HCT116 (cell line): ENCODE data around the gene ZCCHC9. TPM values are rescaled to one million over a fixed set of nuclear protein-coding genes. Genes with fewer than 3 reads are reported as not detected.

Source experiments
- ATAC-seq: fragments of 200-7000 bp; cut with Tn5 transposase; 2 replicates; pipeline ENCODE4 v1.9.1; 2020; ENCODE audit warnings: mild to moderate bottlenecking, moderate library complexity
- BruUV-seq: library from RNA; stranded (reverse); fragments of 400-500 nt; replicated peaks from 2 replicates; lab custom pipeline; 2021; lab: Mats Ljungman, UMichigan
- CTCF ChIA-PET: fragments of 300-600 bp; sonication (Branson Sonifier 250); formaldehyde crosslinking; loops from one replicate; lab custom pipeline; 2021; ENCODE audit warnings: antibody characterized with exemption; lab: Charles Lee
- POLR2A ChIA-PET: fragments of 300-600, 350-600 bp; sonication (Branson Sonifier 250); formaldehyde crosslinking; loops from one replicate; lab custom pipeline; 2021; ENCODE audit warnings: antibody characterized with exemption; lab: Charles Lee
- RAD21 ChIA-PET, 2 experiments: fragments of 300-600 bp; sonication (Branson Sonifier 250); formaldehyde crosslinking; loops; one replicate each; lab custom pipeline; 2023; ENCODE audit warnings: low total read pairs in 2 of 2; ENCODE audit not compliant: uncharacterized antibody in 2 of 2, unreplicated experiment in 2 of 2, low non-redundant PET in 1 of 2; lab: Charles Lee
- DNase-seq: peaks from one replicate; pipeline ENCODE4 v3.0.0-alpha.2; 2010; ENCODE audit warnings: low read depth, low spot score
- H2AFZ ChIP-seq: fragments of 200-600 bp; shearing (Covaris generic), sonication (generic); 2 replicates; pipeline ENCODE4 v1.6.1; 2017; ENCODE audit warnings: low read depth, mixed run types, mixed read lengths, antibody characterized with exemption, low read length; ENCODE audit not compliant: poor library complexity, severe bottlenecking
- H3K27ac ChIP-seq: 2 replicates; pipeline ENCODE4 v1.5.1; 2012; ENCODE audit warnings: low read depth, low read length
- H3K27me3 ChIP-seq: fragments of 200-600 bp; sonication (generic); 2 replicates; pipeline ENCODE4 v1.6.1; 2016; ENCODE audit warnings: mixed run types, low read length, mixed read lengths; ENCODE audit not compliant: insufficient read depth
- H3K36me3 ChIP-seq, 2 experiments: fragments of 200-500 bp in 1 of 2; fragments of 200-600 bp in 1 of 2; sonication (Bioruptor generic) in 1 of 2; sonication (generic) in 1 of 2; 2 replicates each; pipeline versions ENCODE4 v1.5.1 to v1.6.1; 2014 to 2016; ENCODE audit warnings: low read length in 2 of 2, inconsistent platforms in 1 of 2, mixed read lengths in 1 of 2, mixed run types in 1 of 2; ENCODE audit not compliant: insufficient read depth in 2 of 2, control insufficient read depth in 1 of 2
- H3K4me1 ChIP-seq, 2 experiments: fragments of 200-600 bp in 1 of 2; sonication (generic) in 1 of 2; 2 replicates each; pipeline versions ENCODE4 v1.5.1 to v1.6.1; 2012 to 2017; ENCODE audit warnings: low read length in 2 of 2, inconsistent platforms in 1 of 2, mild to moderate bottlenecking in 1 of 2, mixed read lengths in 1 of 2, mixed run types in 1 of 2, moderate library complexity in 1 of 2; ENCODE audit not compliant: insufficient read depth in 2 of 2, control insufficient read depth in 1 of 2
- H3K4me2 ChIP-seq: fragments of 200-600 bp; sonication (generic); 2 replicates; pipeline ENCODE4 v1.6.1; 2017; ENCODE audit warnings: mixed run types, low read length, mixed read lengths
- H3K4me3 ChIP-seq, 2 experiments: fragments of 200-600 bp in 1 of 2; sonication (generic) in 1 of 2; replicated peaks in 1 of 2; 2 replicates each; pipeline ENCODE4 v1.5.1; 2011 to 2016; ENCODE audit warnings: low read length in 2 of 2, control low read depth in 1 of 2, low read depth in 1 of 2, mild to moderate bottlenecking in 1 of 2, mixed read lengths in 1 of 2, mixed run types in 1 of 2
- H3K79me2 ChIP-seq: fragments of 200-600 bp; sonication (generic); 2 replicates; pipeline ENCODE4 v1.6.1; 2017; ENCODE audit warnings: mild to moderate bottlenecking, mixed run types, low read length, moderate library complexity, mixed read lengths; ENCODE audit not compliant: insufficient read depth
- H3K9ac ChIP-seq: fragments of 200-600 bp; sonication (generic); 2 replicates; pipeline ENCODE4 v1.6.1; 2016; ENCODE audit warnings: low read length, mixed read lengths
- H3K9me2 ChIP-seq: fragments of 200-600 bp; sonication (generic), shearing (Covaris generic); 2 replicates; pipeline ENCODE4 v1.6.1; 2017; ENCODE audit warnings: mixed run types, mild to moderate bottlenecking, moderate library complexity; ENCODE audit not compliant: insufficient read depth
- H3K9me3 ChIP-seq, 2 experiments: fragments of 200-500 bp in 1 of 2; fragments of 200-600 bp in 1 of 2; sonication (Bioruptor generic) in 1 of 2; sonication (generic) in 1 of 2; 2 replicates each; pipeline ENCODE4 v1.6.1; 2014 to 2017; ENCODE audit warnings: low read length in 2 of 2, mixed read lengths in 2 of 2, inconsistent platforms in 1 of 2, low read depth in 1 of 2, mild to moderate bottlenecking in 1 of 2, mixed run types in 1 of 2, moderate library complexity in 1 of 2; ENCODE audit not compliant: control insufficient read depth in 1 of 2, insufficient read depth in 1 of 2
- H4K20me1 ChIP-seq: fragments of 200-600 bp; sonication (generic), shearing (Covaris generic); 2 replicates; pipeline ENCODE4 v1.6.1; 2017; ENCODE audit warnings: mixed run types, mild to moderate bottlenecking, moderate library complexity; ENCODE audit not compliant: insufficient read depth
- CEBPB ChIP-seq: IDR thresholded peaks from 2 replicates; pipeline ENCODE4 v1.6.1; 2012; ENCODE audit warnings: low read depth
- FOSL1 ChIP-seq: IDR thresholded peaks from 2 replicates; pipeline ENCODE4 v1.6.1; 2012; ENCODE audit warnings: low read depth
- JUND ChIP-seq: IDR thresholded peaks from 2 replicates; pipeline ENCODE4 v1.6.1; 2012
- SP1 ChIP-seq: IDR thresholded peaks from 2 replicates; pipeline ENCODE4 v1.6.1; 2012; ENCODE audit warnings: low read depth
- YY1 ChIP-seq: IDR thresholded peaks from 2 replicates; pipeline ENCODE4 v1.6.1; 2011; ENCODE audit warnings: low read length, low read depth, moderate library complexity, mild to moderate bottlenecking; ENCODE audit not compliant: insufficient replicate concordance; ENCODE audit errors: extremely low read depth
- ZFX ChIP-seq: fragments of 450-650 bp; IDR thresholded peaks from 2 replicates; pipeline ENCODE4 v1.6.1; 2017
- intact Hi-C: fragments of 100-400 bp; cut with micrococcal nuclease; formaldehyde crosslinking; loops from 2 replicates; pipeline ENCODE4 v1.10.0; 2022
- total RNA-seq: library from RNA; stranded (reverse); gene quantifications from one replicate; pipeline ENCODE4 v1.2.1, GENCODE V29; 2021; ENCODE audit not compliant: unreplicated experiment
- TF ChIP-seq, protein P1 (sequence below), 3 experiments: fragments of 200-600 bp in 1 of 3; sonication (generic) in 1 of 3; IDR thresholded peaks in 2 of 3; conservative IDR thresholded peaks in 1 of 3; 2 replicates each; pipeline ENCODE4 v1.5.1; 2012 to 2017; ENCODE audit warnings: low read depth in 2 of 3, low read length in 2 of 3, antibody characterized with exemption in 1 of 3, borderline replicate concordance in 1 of 3, control low read depth in 1 of 3, mild to moderate bottlenecking in 1 of 3, mixed read lengths in 1 of 3, mixed run types in 1 of 3, moderate library complexity in 1 of 3; ENCODE audit not compliant: insufficient read depth in 1 of 3
- TF ChIP-seq, protein P2 (sequence below): IDR thresholded peaks from 2 replicates; pipeline ENCODE4 v1.6.1; 2011; ENCODE audit warnings: mild to moderate bottlenecking, low read length, moderate library complexity; ENCODE audit not compliant: insufficient replicate concordance; ENCODE audit errors: extremely low read depth
- TF ChIP-seq, protein P3 (sequence below): IDR thresholded peaks from 2 replicates; pipeline ENCODE4 v1.6.1; 2012
- TF ChIP-seq, protein P4 (sequence below): IDR thresholded peaks from 2 replicates; pipeline ENCODE4 v1.6.1; 2012; ENCODE audit warnings: low read depth

Gene ZCCHC9
- total RNA-seq, 1 experiment from 2014 or later, result 33.7 TPM

DNA sequence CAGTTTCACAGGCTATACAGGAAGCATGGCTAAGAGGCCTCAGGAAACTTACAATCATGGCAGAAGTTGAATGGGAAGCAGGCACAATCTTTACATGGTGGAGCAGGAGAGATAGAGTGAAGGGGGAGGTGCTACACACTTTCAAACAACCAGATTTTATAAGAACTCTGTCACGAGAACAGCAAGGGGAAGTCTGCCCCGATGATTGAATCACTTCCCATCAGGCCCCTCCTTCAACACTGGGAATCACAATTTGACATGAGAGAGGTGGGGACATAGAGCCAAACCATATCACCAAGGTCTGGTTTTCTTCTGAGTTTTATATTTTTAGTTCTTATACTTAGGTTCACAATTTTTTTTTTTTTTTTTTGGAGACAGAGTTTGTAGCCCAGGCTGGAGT is 16.1 kb downstream of the ZCCHC9 start:
- ATAC-seq (no peak), DNase-seq (no peak)
- ChIA-PET CTCF (no interaction called here), POLR2A (no interaction called here), RAD21 (no interaction called here)
- Histone ChIP-seq H3K27me3 (no peaks in the 10 kb centered on the region), H3K9ac (no peak overlapping the region), H3K4me3 (no peak overlapping the region), H3K9me3 (no peaks in the 10 kb centered on the region), H2AFZ (no peak overlapping the region), H3K4me1 (no peaks in the 10 kb centered on the region), H3K4me2 (no peak overlapping the region), H3K79me2 (no peaks in the 10 kb centered on the region), H4K20me1 (no peaks in the 10 kb centered on the region), H3K27ac (no peak overlapping the region), H3K36me3 (peaks cover 7 to 11% of the 10 kb centered on the region in 2 experiments; a peak in 3 of 4 replicates), H3K9me2 (no peaks in the 10 kb centered on the region)
- BruUV-seq, result no TSS peak
- intact Hi-C loops, result no loop called here
- no peak for TF ChIP-seq ZFX
- TF ChIP-seq CEBPB, result no peak
- TF ChIP-seq YY1, result no peak
- no peak for TF ChIP-seq JUND
- TF ChIP-seq, protein P1, sequence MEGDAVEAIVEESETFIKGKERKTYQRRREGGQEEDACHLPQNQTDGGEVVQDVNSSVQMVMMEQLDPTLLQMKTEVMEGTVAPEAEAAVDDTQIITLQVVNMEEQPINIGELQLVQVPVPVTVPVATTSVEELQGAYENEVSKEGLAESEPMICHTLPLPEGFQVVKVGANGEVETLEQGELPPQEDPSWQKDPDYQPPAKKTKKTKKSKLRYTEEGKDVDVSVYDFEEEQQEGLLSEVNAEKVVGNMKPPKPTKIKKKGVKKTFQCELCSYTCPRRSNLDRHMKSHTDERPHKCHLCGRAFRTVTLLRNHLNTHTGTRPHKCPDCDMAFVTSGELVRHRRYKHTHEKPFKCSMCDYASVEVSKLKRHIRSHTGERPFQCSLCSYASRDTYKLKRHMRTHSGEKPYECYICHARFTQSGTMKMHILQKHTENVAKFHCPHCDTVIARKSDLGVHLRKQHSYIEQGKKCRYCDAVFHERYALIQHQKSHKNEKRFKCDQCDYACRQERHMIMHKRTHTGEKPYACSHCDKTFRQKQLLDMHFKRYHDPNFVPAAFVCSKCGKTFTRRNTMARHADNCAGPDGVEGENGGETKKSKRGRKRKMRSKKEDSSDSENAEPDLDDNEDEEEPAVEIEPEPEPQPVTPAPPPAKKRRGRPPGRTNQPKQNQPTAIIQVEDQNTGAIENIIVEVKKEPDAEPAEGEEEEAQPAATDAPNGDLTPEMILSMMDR (IDR thresholded peaks at IDR 0.05 in 2 of 3, conservative IDR thresholded peaks at IDR 0.05 in 1 of 3; ENCODE audit: borderline replicate concordance in 1 of 3, insufficient read depth in 1 of 3, low read depth in 2 of 3, low read length in 2 of 3), result no peak
- TF ChIP-seq, protein P2, sequence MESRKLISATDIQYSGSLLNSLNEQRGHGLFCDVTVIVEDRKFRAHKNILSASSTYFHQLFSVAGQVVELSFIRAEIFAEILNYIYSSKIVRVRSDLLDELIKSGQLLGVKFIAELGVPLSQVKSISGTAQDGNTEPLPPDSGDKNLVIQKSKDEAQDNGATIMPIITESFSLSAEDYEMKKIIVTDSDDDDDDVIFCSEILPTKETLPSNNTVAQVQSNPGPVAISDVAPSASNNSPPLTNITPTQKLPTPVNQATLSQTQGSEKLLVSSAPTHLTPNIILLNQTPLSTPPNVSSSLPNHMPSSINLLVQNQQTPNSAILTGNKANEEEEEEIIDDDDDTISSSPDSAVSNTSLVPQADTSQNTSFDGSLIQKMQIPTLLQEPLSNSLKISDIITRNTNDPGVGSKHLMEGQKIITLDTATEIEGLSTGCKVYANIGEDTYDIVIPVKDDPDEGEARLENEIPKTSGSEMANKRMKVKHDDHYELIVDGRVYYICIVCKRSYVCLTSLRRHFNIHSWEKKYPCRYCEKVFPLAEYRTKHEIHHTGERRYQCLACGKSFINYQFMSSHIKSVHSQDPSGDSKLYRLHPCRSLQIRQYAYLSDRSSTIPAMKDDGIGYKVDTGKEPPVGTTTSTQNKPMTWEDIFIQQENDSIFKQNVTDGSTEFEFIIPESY, result no peak
- TF ChIP-seq, protein P3, sequence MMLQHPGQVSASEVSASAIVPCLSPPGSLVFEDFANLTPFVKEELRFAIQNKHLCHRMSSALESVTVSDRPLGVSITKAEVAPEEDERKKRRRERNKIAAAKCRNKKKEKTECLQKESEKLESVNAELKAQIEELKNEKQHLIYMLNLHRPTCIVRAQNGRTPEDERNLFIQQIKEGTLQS, result no peak
- TF ChIP-seq, protein P4, sequence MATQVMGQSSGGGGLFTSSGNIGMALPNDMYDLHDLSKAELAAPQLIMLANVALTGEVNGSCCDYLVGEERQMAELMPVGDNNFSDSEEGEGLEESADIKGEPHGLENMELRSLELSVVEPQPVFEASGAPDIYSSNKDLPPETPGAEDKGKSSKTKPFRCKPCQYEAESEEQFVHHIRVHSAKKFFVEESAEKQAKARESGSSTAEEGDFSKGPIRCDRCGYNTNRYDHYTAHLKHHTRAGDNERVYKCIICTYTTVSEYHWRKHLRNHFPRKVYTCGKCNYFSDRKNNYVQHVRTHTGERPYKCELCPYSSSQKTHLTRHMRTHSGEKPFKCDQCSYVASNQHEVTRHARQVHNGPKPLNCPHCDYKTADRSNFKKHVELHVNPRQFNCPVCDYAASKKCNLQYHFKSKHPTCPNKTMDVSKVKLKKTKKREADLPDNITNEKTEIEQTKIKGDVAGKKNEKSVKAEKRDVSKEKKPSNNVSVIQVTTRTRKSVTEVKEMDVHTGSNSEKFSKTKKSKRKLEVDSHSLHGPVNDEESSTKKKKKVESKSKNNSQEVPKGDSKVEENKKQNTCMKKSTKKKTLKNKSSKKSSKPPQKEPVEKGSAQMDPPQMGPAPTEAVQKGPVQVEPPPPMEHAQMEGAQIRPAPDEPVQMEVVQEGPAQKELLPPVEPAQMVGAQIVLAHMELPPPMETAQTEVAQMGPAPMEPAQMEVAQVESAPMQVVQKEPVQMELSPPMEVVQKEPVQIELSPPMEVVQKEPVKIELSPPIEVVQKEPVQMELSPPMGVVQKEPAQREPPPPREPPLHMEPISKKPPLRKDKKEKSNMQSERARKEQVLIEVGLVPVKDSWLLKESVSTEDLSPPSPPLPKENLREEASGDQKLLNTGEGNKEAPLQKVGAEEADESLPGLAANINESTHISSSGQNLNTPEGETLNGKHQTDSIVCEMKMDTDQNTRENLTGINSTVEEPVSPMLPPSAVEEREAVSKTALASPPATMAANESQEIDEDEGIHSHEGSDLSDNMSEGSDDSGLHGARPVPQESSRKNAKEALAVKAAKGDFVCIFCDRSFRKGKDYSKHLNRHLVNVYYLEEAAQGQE, result no peak
- TF ChIP-seq SP1, result no peak
- TF ChIP-seq FOSL1, result no peak
